K562 (cell line): ENCODE results near the gene LAG3. TPM values are rescaled to one million over a fixed set of nuclear protein-coding genes. Genes with fewer than 3 reads are reported as not detected.
A peak's percentile ranks its signal among the peaks of the same experiment; 100 is the strongest.

Source experiments
- ADNP ChIP-seq: fragments of 200-800 bp; sonication (Bioruptor generic); IDR thresholded peaks from 2 replicates; pipeline ENCODE4 v1.6.1; 2016; ENCODE audit warnings: missing genetic modification characterization, missing compliant biosample characterization
- CBFB ChIP-seq: sonication (generic); formaldehyde crosslinking; IDR thresholded peaks from 2 replicates; pipeline ENCODE4 v1.4.0; 2020; ENCODE audit warnings: mild to moderate bottlenecking, missing genetic modification reagents
- CBX2 ChIP-seq: fragments of 200-600 bp; sonication (generic); IDR thresholded peaks from one replicate; pipeline ENCODE4 v1.6.1; 2012; ENCODE audit warnings: mild to moderate bottlenecking, low read length, inconsistent platforms; ENCODE audit not compliant: insufficient read depth, poor library complexity, severe bottlenecking
- FOXP1 ChIP-seq: sonication (generic); formaldehyde crosslinking; IDR thresholded peaks from 2 replicates; pipeline ENCODE4 v1.8.0; 2022; ENCODE audit warnings: mild to moderate bottlenecking, missing genetic modification reagents
- GABPB1 ChIP-seq: sonication (generic); formaldehyde crosslinking; IDR thresholded peaks from 2 replicates; pipeline ENCODE4 v1.8.0; 2022; ENCODE audit warnings: mild to moderate bottlenecking, missing genetic modification reagents
- LEF1 ChIP-seq: fragments of 450-650 bp; IDR thresholded peaks from 2 replicates; pipeline ENCODE4 v1.6.1; 2016; ENCODE audit warnings: mild to moderate bottlenecking
- MEF2D ChIP-seq: conservative IDR thresholded peaks from 2 replicates; pipeline ENCODE4 v1.6.1; 2016; ENCODE audit warnings: low read depth, missing genetic modification characterization, missing compliant biosample characterization
- NKRF ChIP-seq: fragments of 450-650 bp; IDR thresholded peaks from 2 replicates; pipeline ENCODE4 v1.6.1; 2016; ENCODE audit warnings: borderline replicate concordance
- RBM34 ChIP-seq: fragments of 200-400 bp; formaldehyde crosslinking; IDR thresholded peaks from 2 replicates; pipeline ENCODE4 v1.6.1; 2018; ENCODE audit warnings: low read length, borderline replicate concordance; ENCODE audit not compliant: insufficient read depth
- RFX1 ChIP-seq: fragments of 450-650 bp; IDR thresholded peaks from 2 replicates; pipeline ENCODE4 v1.6.1; 2016; ENCODE audit warnings: mild to moderate bottlenecking, moderate library complexity
- SPI1 ChIP-seq: IDR thresholded peaks from 2 replicates; pipeline ENCODE4 v1.6.1; 2011; ENCODE audit warnings: low read depth, low read length, control low read depth, borderline replicate concordance
- SRF ChIP-seq, 2 experiments: fragments of 250-450, 450-650 bp in 1 of 2; sonication (Bioruptor Pico) in 1 of 2; sonication (generic) in 1 of 2; formaldehyde crosslinking; IDR thresholded peaks; 2 replicates each; pipeline versions ENCODE4 v1.5.0 to v1.5.1; 2020 to 2022; ENCODE audit warnings: mild to moderate bottlenecking in 1 of 2, missing genetic modification reagents in 1 of 2
- SRSF1 ChIP-seq: fragments of 200-400 bp; formaldehyde crosslinking; IDR thresholded peaks from 2 replicates; pipeline ENCODE4 v1.6.1; 2017; ENCODE audit warnings: mild to moderate bottlenecking, low read depth, low read length, moderate library complexity
- UBTF ChIP-seq, 2 experiments: IDR thresholded peaks; 2 replicates each; pipeline ENCODE4 v1.6.1; 2012; ENCODE audit warnings: improper control_type of control experiment in 2 of 2, low read depth in 2 of 2, low read length in 2 of 2, borderline replicate concordance in 1 of 2
- ZNF23 ChIP-seq: fragments of 250-450 bp; sonication (Bioruptor Pico); IDR thresholded peaks from 2 replicates; pipeline ENCODE4 v1.4.0; 2020; ENCODE audit warnings: mild to moderate bottlenecking
- ZNF232 ChIP-seq: sonication (generic); formaldehyde crosslinking; IDR thresholded peaks from 2 replicates; pipeline ENCODE4 v1.8.0; 2022; ENCODE audit warnings: mild to moderate bottlenecking, missing genetic modification reagents
- ZNF408 ChIP-seq: fragments of 250-450 bp; sonication (Bioruptor Pico); IDR thresholded peaks from 2 replicates; pipeline ENCODE4 v1.4.0; 2020; ENCODE audit warnings: low read depth, mild to moderate bottlenecking, moderate library complexity
- polyA plus RNA-seq, 8 experiments: library from polyadenylated mRNA; depleted of rRNA in 4 of 8; stranded (reverse) in 5 of 8; unstranded in 3 of 8; fragments of >200 nt; fragmentation: Nextera tagmentation in 2 of 8; fragmentation: Illumina TruSeq in 1 of 8; extraction: Ambion mirVana in 2 of 8; extraction: Trizol in 1 of 8; gene quantifications; 2 replicates each; pipeline versions ENCODE4 v1.2.1 to v1.2.3, GENCODE V29; 2011 to 2014; ENCODE audit warnings: inconsistent platforms in 1 of 8, missing spikeins in 1 of 8
- total RNA-seq, 7 experiments: library from RNA; depleted of rRNA in 6 of 7; stranded (reverse); fragments of >200 nt in 6 of 7; fragmentation: Illumina TruSeq in 2 of 7; extraction: Trizol in 2 of 7; gene quantifications; 2 replicates each; pipeline versions ENCODE4 v1.2.1 to v1.2.3, GENCODE V29; 2011 to 2021; ENCODE audit warnings: low replicate concordance in 1 of 7
- TF ChIP-seq, protein P1 (sequence below): fragments of 450-650 bp; IDR thresholded peaks from 2 replicates; pipeline ENCODE4 v1.6.1; 2016; ENCODE audit warnings: low read depth, mild to moderate bottlenecking, moderate library complexity
- TF ChIP-seq, protein P2 (sequence below), 3 experiments: fragments of 200-800 bp in 1 of 3; fragments of 250-450 bp in 1 of 3; fragments of 450-650 bp in 1 of 3; sonication (Bioruptor Pico) in 1 of 3; sonication (Bioruptor generic) in 1 of 3; formaldehyde crosslinking in 1 of 3; IDR thresholded peaks; 2 replicates each; pipeline versions ENCODE4 v1.6.1 to v1.8.0; 2016 to 2022; ENCODE audit warnings: mild to moderate bottlenecking in 2 of 3, missing genetic modification characterization in 2 of 3, missing compliant biosample characterization in 1 of 3, moderate library complexity in 1 of 3

The LAG3 gene
- total and polyA plus RNA-seq, 9 of the 15 experiments (the other 6 are each of a cell fraction or from before 2014, with no cell fraction given), result 0.07 to 0.66 (median 0.09) TPM; not detected in 1

- no peak for TF ChIP-seq ZNF23 (CRISPR knock-in tag)
- no peak for TF ChIP-seq SRSF1
- no peak for TF ChIP-seq ZNF408 (CRISPR knock-in tag)
- TF ChIP-seq, protein P1, sequence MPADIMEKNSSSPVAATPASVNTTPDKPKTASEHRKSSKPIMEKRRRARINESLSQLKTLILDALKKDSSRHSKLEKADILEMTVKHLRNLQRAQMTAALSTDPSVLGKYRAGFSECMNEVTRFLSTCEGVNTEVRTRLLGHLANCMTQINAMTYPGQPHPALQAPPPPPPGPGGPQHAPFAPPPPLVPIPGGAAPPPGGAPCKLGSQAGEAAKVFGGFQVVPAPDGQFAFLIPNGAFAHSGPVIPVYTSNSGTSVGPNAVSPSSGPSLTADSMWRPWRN, result peak; percentile 58
- no peak for TF ChIP-seq RFX1
- no peak for TF ChIP-seq NKRF
- peak; percentile 90 for TF ChIP-seq MEF2D (tag)
- TF ChIP-seq ZNF232, result no peak
- TF ChIP-seq ADNP (tag), result peak; percentile 39; the same call in 1 of the 2 replicates
- TF ChIP-seq CBFB (CRISPR knock-in tag), result no peak
- TF ChIP-seq GABPB1 (CRISPR knock-in tag), result peak; percentile 20; the same call in 1 of the 2 replicates
- TF ChIP-seq FOXP1 (CRISPR knock-in tag), result no peak
- TF ChIP-seq, protein P2, sequence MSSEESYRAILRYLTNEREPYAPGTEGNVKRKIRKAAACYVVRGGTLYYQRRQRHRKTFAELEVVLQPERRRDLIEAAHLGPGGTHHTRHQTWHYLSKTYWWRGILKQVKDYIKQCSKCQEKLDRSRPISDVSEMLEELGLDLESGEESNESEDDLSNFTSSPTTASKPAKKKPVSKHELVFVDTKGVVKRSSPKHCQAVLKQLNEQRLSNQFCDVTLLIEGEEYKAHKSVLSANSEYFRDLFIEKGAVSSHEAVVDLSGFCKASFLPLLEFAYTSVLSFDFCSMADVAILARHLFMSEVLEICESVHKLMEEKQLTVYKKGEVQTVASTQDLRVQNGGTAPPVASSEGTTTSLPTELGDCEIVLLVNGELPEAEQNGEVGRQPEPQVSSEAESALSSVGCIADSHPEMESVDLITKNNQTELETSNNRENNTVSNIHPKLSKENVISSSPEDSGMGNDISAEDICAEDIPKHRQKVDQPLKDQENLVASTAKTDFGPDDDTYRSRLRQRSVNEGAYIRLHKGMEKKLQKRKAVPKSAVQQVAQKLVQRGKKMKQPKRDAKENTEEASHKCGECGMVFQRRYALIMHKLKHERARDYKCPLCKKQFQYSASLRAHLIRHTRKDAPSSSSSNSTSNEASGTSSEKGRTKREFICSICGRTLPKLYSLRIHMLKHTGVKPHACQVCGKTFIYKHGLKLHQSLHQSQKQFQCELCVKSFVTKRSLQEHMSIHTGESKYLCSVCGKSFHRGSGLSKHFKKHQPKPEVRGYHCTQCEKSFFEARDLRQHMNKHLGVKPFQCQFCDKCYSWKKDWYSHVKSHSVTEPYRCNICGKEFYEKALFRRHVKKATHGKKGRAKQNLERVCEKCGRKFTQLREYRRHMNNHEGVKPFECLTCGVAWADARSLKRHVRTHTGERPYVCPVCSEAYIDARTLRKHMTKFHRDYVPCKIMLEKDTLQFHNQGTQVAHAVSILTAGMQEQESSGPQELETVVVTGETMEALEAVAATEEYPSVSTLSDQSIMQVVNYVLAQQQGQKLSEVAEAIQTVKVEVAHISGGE (CRISPR knock-in tag; IDR thresholded peaks at IDR 0.05), result no peak; a peak in 1 of 6 replicates
- TF ChIP-seq CBX2, result no peak
- TF ChIP-seq SPI1, result no peak
- TF ChIP-seq RBM34, result no peak
- TF ChIP-seq LEF1, result peak; percentile 91
- TF ChIP-seq SRF (CRISPR knock-in tag; IDR thresholded peaks at IDR 0.05), result no peak
- no peak for TF ChIP-seq UBTF (IDR thresholded peaks at IDR 0.05; ENCODE audit: borderline replicate concordance in 1 of 2, low read depth in 2 of 2, low read length in 2 of 2)
Observed at GRCh38 chr12:6765048-6765633, 7.2 kb upstream of the LAG3 start (continued).
